ENCODE data around the gene PRPF18. TPM values are rescaled to one million over a fixed set of nuclear protein-coding genes. Genes with fewer than 3 reads are reported as not detected.

Gene PRPF18
- total RNA-seq, 1 donor from 2014 or later: 21.0 TPM

- no peaks in the 10 kb centered on the region for H3K36me3 ChIP-seq (ENCODE audit: insufficient read depth, low read length)
- no peak overlapping the region for H3K9ac ChIP-seq (ENCODE audit: low read length)
- DNase-seq (ENCODE audit: low read depth): no peak
- TF ChIP-seq EZH2 (IDR thresholded peaks at IDR 0.05; ENCODE audit: insufficient read depth, low read length): no peak
- no peak for TF ChIP-seq CTCF (IDR thresholded peaks at IDR 0.05; ENCODE audit: insufficient read depth, low read depth, low read length)
- no peaks in the 10 kb centered on the region for H3K4me1 ChIP-seq (ENCODE audit: insufficient read depth, low read length)
- H3K79me2 ChIP-seq (ENCODE audit: insufficient read depth, low read length): no peaks in the 10 kb centered on the region
- H3K27ac ChIP-seq (ENCODE audit: low read depth, low read length): no peak overlapping the region
- peaks cover 4% of the 10 kb centered on the region for H4K20me1 ChIP-seq (ENCODE audit: insufficient read depth, low read length)
- Mint-ChIP-seq H3K36me3 (ENCODE audit: low read depth, unreplicated experiment) (peaks cover 12% of the 10 kb centered on the region), H3K27ac (ENCODE audit: unreplicated experiment) (no peak overlapping the region), H3K4me3 (ENCODE audit: unreplicated experiment) (no peak overlapping the region), H3K9me3 (ENCODE audit: unreplicated experiment) (no peaks in the 10 kb centered on the region), H3K4me1 (ENCODE audit: low read depth, unreplicated experiment) (no peaks in the 10 kb centered on the region), H3K27me3 (ENCODE audit: low read depth, unreplicated experiment) (no peaks in the 10 kb centered on the region)
- H2AFZ ChIP-seq (ENCODE audit: low read depth, low read length): no peak overlapping the region
- no peak overlapping the region for H3K4me3 ChIP-seq (ENCODE audit: insufficient read depth, low read depth, low read length)
- no peaks in the 10 kb centered on the region for H3K9me3 ChIP-seq (ENCODE audit: insufficient read depth, low read depth, low read length)
- H3K27me3 ChIP-seq (ENCODE audit: insufficient read depth, low read length): no peaks in the 10 kb centered on the region
- H3K4me2 ChIP-seq (ENCODE audit: low read length): no peak overlapping the region
- FAIRE-seq: no peak
These were observed 43.5 kb downstream of the PRPF18 start for GRCh38 chr10:13630231-13630630.

GRCh38 chr10:13631594-13631993, 44.8 kb downstream of the PRPF18 start:
- Histone ChIP-seq H3K79me2 (ENCODE audit: insufficient read depth, low read length) (no peaks in the 10 kb centered on the region), H3K4me2 (ENCODE audit: low read length) (no peak overlapping the region), H3K4me1 (ENCODE audit: insufficient read depth, low read length) (no peaks in the 10 kb centered on the region), H4K20me1 (ENCODE audit: insufficient read depth, low read length) (peaks cover 4% of the 10 kb centered on the region), H3K4me3 (ENCODE audit: insufficient read depth, low read depth, low read length) (no peak overlapping the region), H3K36me3 (ENCODE audit: insufficient read depth, low read length) (no peaks in the 10 kb centered on the region), H3K9me3 (ENCODE audit: insufficient read depth, low read depth, low read length) (no peaks in the 10 kb centered on the region), H3K27me3 (ENCODE audit: insufficient read depth, low read length) (no peaks in the 10 kb centered on the region), H3K9ac (ENCODE audit: low read length) (no peak overlapping the region), H2AFZ (ENCODE audit: low read depth, low read length) (no peak overlapping the region), H3K27ac (ENCODE audit: low read depth, low read length) (no peak overlapping the region)
- H3K4me3 Mint-ChIP-seq (ENCODE audit: unreplicated experiment): no peak overlapping the region
- FAIRE-seq: no peak
- no peak for DNase-seq (ENCODE audit: low read depth)
- H3K27me3 Mint-ChIP-seq (ENCODE audit: low read depth, unreplicated experiment): no peaks in the 10 kb centered on the region
- H3K4me1 Mint-ChIP-seq (ENCODE audit: low read depth, unreplicated experiment): no peaks in the 10 kb centered on the region
- no peak overlapping the region for H3K27ac Mint-ChIP-seq (ENCODE audit: unreplicated experiment)
- H3K9me3 Mint-ChIP-seq (ENCODE audit: unreplicated experiment): no peaks in the 10 kb centered on the region
- H3K36me3 Mint-ChIP-seq (ENCODE audit: low read depth, unreplicated experiment): peaks cover 10% of the 10 kb centered on the region
- no peak for TF ChIP-seq CTCF (IDR thresholded peaks at IDR 0.05; ENCODE audit: insufficient read depth, low read depth, low read length)
- TF ChIP-seq EZH2 (IDR thresholded peaks at IDR 0.05; ENCODE audit: insufficient read depth, low read length): no peak

GRCh38 chr10:13632440-13632839, 45.7 kb downstream of the PRPF18 start:
- Histone ChIP-seq H2AFZ (ENCODE audit: low read depth, low read length) (no peak overlapping the region), H3K4me2 (ENCODE audit: low read length) (no peak overlapping the region), H3K4me3 (ENCODE audit: insufficient read depth, low read depth, low read length) (no peak overlapping the region), H3K79me2 (ENCODE audit: insufficient read depth, low read length) (no peaks in the 10 kb centered on the region), H3K27ac (ENCODE audit: low read depth, low read length) (no peak overlapping the region), H3K27me3 (ENCODE audit: insufficient read depth, low read length) (no peaks in the 10 kb centered on the region), H4K20me1 (ENCODE audit: insufficient read depth, low read length) (peaks cover 4% of the 10 kb centered on the region), H3K36me3 (ENCODE audit: insufficient read depth, low read length) (no peaks in the 10 kb centered on the region), H3K9ac (ENCODE audit: low read length) (no peak overlapping the region), H3K9me3 (ENCODE audit: insufficient read depth, low read depth, low read length) (no peaks in the 10 kb centered on the region), H3K4me1 (ENCODE audit: insufficient read depth, low read length) (peaks cover 7% of the 10 kb centered on the region)
- FAIRE-seq: no peak
- Mint-ChIP-seq H3K9me3 (ENCODE audit: unreplicated experiment) (peaks cover 1% of the 10 kb centered on the region), H3K27ac (ENCODE audit: unreplicated experiment) (no peak overlapping the region), H3K27me3 (ENCODE audit: low read depth, unreplicated experiment) (no peaks in the 10 kb centered on the region), H3K36me3 (ENCODE audit: low read depth, unreplicated experiment) (peaks cover 10% of the 10 kb centered on the region), H3K4me1 (ENCODE audit: low read depth, unreplicated experiment) (peaks cover 3% of the 10 kb centered on the region), H3K4me3 (ENCODE audit: unreplicated experiment) (no peak overlapping the region)
- no peak for DNase-seq (ENCODE audit: low read depth)
- TF ChIP-seq EZH2 (IDR thresholded peaks at IDR 0.05; ENCODE audit: insufficient read depth, low read length) (no peak), CTCF (IDR thresholded peaks at IDR 0.05; ENCODE audit: insufficient read depth, low read depth, low read length) (no peak)

Measured in astrocyte (in vitro differentiated cells and primary cell).